Uterus (tissue), 2 donors: ENCODE results near the gene DNAH6.

Source experiments
- CTCF ChIP-seq, 4 experiments: fragments of 200-600 bp in 2 of 4; fragments of 450-650 bp in 2 of 4; sonication (generic) in 2 of 4; IDR thresholded peaks; one replicate each; pipeline ENCODE4 v1.5.1; 2016 to 2019; ENCODE audit warnings: antibody characterized with exemption in 4 of 4, mild to moderate bottlenecking in 2 of 4, moderate library complexity in 1 of 4
- POLR2A ChIP-seq, 2 donors: fragments of 450-650 bp; IDR thresholded peaks; one replicate each; pipeline ENCODE4 v1.6.1; 2016; ENCODE audit warnings: antibody characterized with exemption in 2 of 2, mild to moderate bottlenecking in 1 of 2, moderate library complexity in 1 of 2

GRCh38 chr2:84788027-84788426 lies 271.7 kb downstream of the DNAH6 start:
- no peak for TF ChIP-seq POLR2A (IDR thresholded peaks at IDR 0.05)
- TF ChIP-seq CTCF (IDR thresholded peaks at IDR 0.05): no peak
